WTC11 (cell line): Measurements from ENCODE around the gene TSC1. TPM values are rescaled to one million over a fixed set of nuclear protein-coding genes. Genes with fewer than 3 reads are reported as not detected.

Source experiments
- ATAC-seq: fragments of 200-7000 bp; cut with Tn5 transposase; 2 replicates; pipeline ENCODE4 v1.10.0; 2021; ENCODE audit warnings: mild to moderate bottlenecking, moderate library complexity
- CTCF ChIA-PET: fragments of 300-600 bp; sonication (Branson Sonifier 250); formaldehyde crosslinking; loops from one replicate; lab custom pipeline; 2021; ENCODE audit warnings: antibody characterized with exemption; lab: Charles Lee
- POLR2A ChIA-PET: fragments of 350-600 bp; sonication (Branson Sonifier 250); formaldehyde crosslinking; loops from one replicate; lab custom pipeline; 2021; ENCODE audit warnings: antibody characterized with exemption; lab: Charles Lee
- DNase-seq: peaks from one replicate; pipeline ENCODE4 v3.0.0; 2021; ENCODE audit warnings: low spot score
- H3K27ac Mint-ChIP-seq: 2 replicates; pipeline ENCODE4 v1.8.0; 2021; ENCODE audit warnings: mixed read lengths
- H3K27me3 Mint-ChIP-seq: 2 replicates; pipeline ENCODE4 v1.8.0; 2021; ENCODE audit warnings: low read depth, mild to moderate bottlenecking, moderate library complexity, mixed read lengths
- H3K36me3 Mint-ChIP-seq: 2 replicates; pipeline ENCODE4 v1.8.0; 2021; ENCODE audit warnings: mixed read lengths
- H3K4me1 Mint-ChIP-seq: 2 replicates; pipeline ENCODE4 v1.8.0; 2022; ENCODE audit warnings: mixed read lengths
- H3K4me3 Mint-ChIP-seq: 2 replicates; pipeline ENCODE4 v1.8.0; 2021; ENCODE audit warnings: mild to moderate bottlenecking, moderate library complexity, mixed read lengths
- H3K9me3 Mint-ChIP-seq: 2 replicates; pipeline ENCODE4 v1.8.0; 2021; ENCODE audit warnings: mixed read lengths
- CREB1 ChIP-seq: sonication (generic); formaldehyde crosslinking; IDR thresholded peaks from 2 replicates; pipeline ENCODE4 v1.8.0; 2023; ENCODE audit warnings: mild to moderate bottlenecking, missing genetic modification reagents
- ESRRA ChIP-seq: sonication (generic); formaldehyde crosslinking; IDR thresholded peaks from 2 replicates; pipeline ENCODE4 v1.8.1; 2022; ENCODE audit warnings: mild to moderate bottlenecking, missing genetic modification reagents, borderline replicate concordance
- ETV6 ChIP-seq: sonication (generic); formaldehyde crosslinking; IDR thresholded peaks from 2 replicates; pipeline ENCODE4 v1.8.1; 2022; ENCODE audit warnings: mild to moderate bottlenecking, missing genetic modification reagents
- FOXJ3 ChIP-seq: sonication (generic); formaldehyde crosslinking; IDR thresholded peaks from 2 replicates; pipeline ENCODE4 v1.9.0; 2021; ENCODE audit warnings: missing genetic modification reagents, mild to moderate bottlenecking, borderline replicate concordance
- NFATC4 ChIP-seq: fragments of 250-450 bp; sonication (Bioruptor Pico); IDR thresholded peaks from 2 replicates; pipeline ENCODE4 v1.9.0; 2021; ENCODE audit warnings: mild to moderate bottlenecking
- NR1H2 ChIP-seq: sonication (generic); formaldehyde crosslinking; IDR thresholded peaks from 2 replicates; pipeline ENCODE4 v1.9.0; 2021; ENCODE audit warnings: mild to moderate bottlenecking, moderate library complexity, missing genetic modification reagents
- NR2C2 ChIP-seq: sonication (generic); formaldehyde crosslinking; IDR thresholded peaks from 2 replicates; pipeline ENCODE4 v1.8.0; 2022; ENCODE audit warnings: mild to moderate bottlenecking, missing genetic modification reagents
- SMAD3 ChIP-seq: sonication (generic); formaldehyde crosslinking; IDR thresholded peaks from 2 replicates; pipeline ENCODE4 v1.8.0; 2022; ENCODE audit warnings: missing genetic modification reagents, mild to moderate bottlenecking, borderline replicate concordance
- ZNF263 ChIP-seq: sonication (generic); formaldehyde crosslinking; IDR thresholded peaks from 2 replicates; pipeline ENCODE4 v1.8.1; 2022; ENCODE audit warnings: low read depth, mild to moderate bottlenecking, moderate library complexity, missing genetic modification reagents
- ZNF671 ChIP-seq: fragments of 250-450 bp; sonication (Bioruptor Pico); IDR thresholded peaks from 2 replicates; pipeline ENCODE4 v1.8.0; 2021; ENCODE audit warnings: mild to moderate bottlenecking
- total RNA-seq: library from RNA; stranded (reverse); gene quantifications from 3 replicates; pipeline ENCODE4 v1.2.3, GENCODE V29; 2021
- TF ChIP-seq, protein P1 (sequence below): sonication (generic); formaldehyde crosslinking; IDR thresholded peaks from 2 replicates; pipeline ENCODE4 v1.8.0; 2022; ENCODE audit warnings: mild to moderate bottlenecking, missing genetic modification reagents
- TF ChIP-seq, protein P2 (sequence below): sonication (generic); formaldehyde crosslinking; IDR thresholded peaks from 2 replicates; pipeline ENCODE4 v1.8.1; 2022; ENCODE audit warnings: missing genetic modification reagents, borderline replicate concordance
- TF ChIP-seq, protein P3 (sequence below): sonication (generic); formaldehyde crosslinking; IDR thresholded peaks from 2 replicates; pipeline ENCODE4 v1.8.1; 2022; ENCODE audit warnings: mild to moderate bottlenecking, missing genetic modification reagents, moderate library complexity, borderline replicate concordance
- TF ChIP-seq, protein P4 (sequence below): sonication (generic); formaldehyde crosslinking; IDR thresholded peaks from 2 replicates; pipeline ENCODE4 v1.8.1; 2023; ENCODE audit warnings: mild to moderate bottlenecking, missing genetic modification reagents, moderate library complexity
- TF ChIP-seq, protein P5 (sequence below): fragments of 200-600 bp; IDR thresholded peaks from 2 replicates; pipeline ENCODE4 v1.8.0; 2022; ENCODE audit warnings: antibody characterized with exemption
- TF ChIP-seq, protein P6 (sequence below): fragments of 250-450 bp; sonication (Bioruptor Pico); IDR thresholded peaks from 2 replicates; pipeline ENCODE4 v2.1.2; 2022; ENCODE audit warnings: mild to moderate bottlenecking, moderate library complexity
- TF ChIP-seq, protein P7 (sequence below): sonication (generic); formaldehyde crosslinking; IDR thresholded peaks from 2 replicates; pipeline ENCODE4 v1.8.0; 2022; ENCODE audit warnings: missing genetic modification reagents

Gene TSC1
- total RNA-seq, 1 experiment from 2014 or later, result 52.9 TPM

DNA sequence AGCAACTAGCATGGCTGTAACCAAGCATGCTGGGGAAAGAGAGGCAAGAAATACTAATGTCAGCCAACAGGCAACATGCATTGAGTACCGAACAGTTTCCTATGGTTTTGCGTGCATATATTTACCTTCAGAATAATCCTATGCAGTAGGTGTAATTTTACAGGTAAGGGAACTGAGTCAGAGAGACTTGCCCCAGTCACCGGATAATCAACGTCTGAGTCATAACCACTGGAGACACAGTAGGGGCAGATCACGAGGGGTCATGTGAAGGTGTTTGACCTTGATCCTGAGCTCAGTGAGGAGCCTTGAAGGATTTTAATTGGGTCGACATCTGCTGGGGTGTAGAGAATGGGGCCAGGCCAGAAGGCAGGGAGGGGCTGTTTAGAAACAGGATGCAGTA lies 13.4 kb upstream of the TSC1 start:
- H3K4me1 Mint-ChIP-seq, result no peaks in the 10 kb centered on the region
- TF ChIP-seq NR1H2 (no peak), CREB1 (no peak)
- ChIA-PET POLR2A (no interaction called here), CTCF (no interaction called here)
- no peak for DNase-seq
- peaks cover 15% of the 10 kb centered on the region for H3K27me3 Mint-ChIP-seq
- no peak overlapping the region for H3K4me3 Mint-ChIP-seq
- ATAC-seq, result no peak
- H3K9me3 Mint-ChIP-seq, result peaks cover 10% of the 10 kb centered on the region
- H3K36me3 Mint-ChIP-seq, result no peaks in the 10 kb centered on the region
- no peak overlapping the region for H3K27ac Mint-ChIP-seq

DNA sequence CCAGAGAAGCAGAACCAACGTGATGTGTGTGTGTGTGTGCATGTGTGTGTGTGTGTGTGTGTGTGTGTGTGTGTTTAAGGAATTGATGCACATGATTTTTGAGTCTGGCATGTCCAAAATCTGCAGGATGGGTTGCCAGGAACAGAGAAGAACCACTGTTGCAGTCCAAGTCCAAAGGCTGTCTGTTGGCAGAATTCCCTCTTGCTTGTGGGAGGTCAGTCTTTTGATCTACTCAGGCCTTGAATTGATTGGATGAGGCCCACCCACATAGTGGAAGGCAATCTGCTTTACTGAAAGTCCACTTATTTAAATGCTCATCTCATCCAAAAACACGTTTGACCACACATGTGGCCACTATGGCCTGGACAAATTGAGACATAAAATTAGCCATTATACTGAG lies 11.4 kb upstream of the TSC1 start:
- Mint-ChIP-seq H3K4me3 (no peak overlapping the region), H3K27ac (no peak overlapping the region), H3K27me3 (peaks cover 11% of the 10 kb centered on the region), H3K4me1 (no peaks in the 10 kb centered on the region), H3K36me3 (no peaks in the 10 kb centered on the region), H3K9me3 (peaks cover 10% of the 10 kb centered on the region)
- ChIA-PET POLR2A (no interaction called here), CTCF (interaction anchor here (1.1 kb wide), 1 partner anchor 17 kb away, joined by 3 read pairs; no protein-coding TSS in a partner anchor)
- ATAC-seq, result no peak
- TF ChIP-seq, protein P1, sequence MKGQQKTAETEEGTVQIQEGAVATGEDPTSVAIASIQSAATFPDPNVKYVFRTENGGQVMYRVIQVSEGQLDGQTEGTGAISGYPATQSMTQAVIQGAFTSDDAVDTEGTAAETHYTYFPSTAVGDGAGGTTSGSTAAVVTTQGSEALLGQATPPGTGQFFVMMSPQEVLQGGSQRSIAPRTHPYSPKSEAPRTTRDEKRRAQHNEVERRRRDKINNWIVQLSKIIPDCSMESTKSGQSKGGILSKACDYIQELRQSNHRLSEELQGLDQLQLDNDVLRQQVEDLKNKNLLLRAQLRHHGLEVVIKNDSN (CRISPR knock-in tag), result no peak
- TF ChIP-seq, protein P2, sequence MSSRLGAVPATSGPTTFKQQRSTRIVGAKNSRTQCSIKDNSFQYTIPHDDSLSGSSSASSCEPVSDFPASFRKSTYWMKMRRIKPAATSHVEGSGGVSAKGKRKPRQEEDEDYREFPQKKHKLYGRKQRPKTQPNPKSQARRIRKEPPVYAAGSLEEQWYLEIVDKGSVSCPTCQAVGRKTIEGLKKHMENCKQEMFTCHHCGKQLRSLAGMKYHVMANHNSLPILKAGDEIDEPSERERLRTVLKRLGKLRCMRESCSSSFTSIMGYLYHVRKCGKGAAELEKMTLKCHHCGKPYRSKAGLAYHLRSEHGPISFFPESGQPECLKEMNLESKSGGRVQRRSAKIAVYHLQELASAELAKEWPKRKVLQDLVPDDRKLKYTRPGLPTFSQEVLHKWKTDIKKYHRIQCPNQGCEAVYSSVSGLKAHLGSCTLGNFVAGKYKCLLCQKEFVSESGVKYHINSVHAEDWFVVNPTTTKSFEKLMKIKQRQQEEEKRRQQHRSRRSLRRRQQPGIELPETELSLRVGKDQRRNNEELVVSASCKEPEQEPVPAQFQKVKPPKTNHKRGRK, result no peak
- no peak for TF ChIP-seq SMAD3 (CRISPR knock-in tag)
- TF ChIP-seq, protein P3, sequence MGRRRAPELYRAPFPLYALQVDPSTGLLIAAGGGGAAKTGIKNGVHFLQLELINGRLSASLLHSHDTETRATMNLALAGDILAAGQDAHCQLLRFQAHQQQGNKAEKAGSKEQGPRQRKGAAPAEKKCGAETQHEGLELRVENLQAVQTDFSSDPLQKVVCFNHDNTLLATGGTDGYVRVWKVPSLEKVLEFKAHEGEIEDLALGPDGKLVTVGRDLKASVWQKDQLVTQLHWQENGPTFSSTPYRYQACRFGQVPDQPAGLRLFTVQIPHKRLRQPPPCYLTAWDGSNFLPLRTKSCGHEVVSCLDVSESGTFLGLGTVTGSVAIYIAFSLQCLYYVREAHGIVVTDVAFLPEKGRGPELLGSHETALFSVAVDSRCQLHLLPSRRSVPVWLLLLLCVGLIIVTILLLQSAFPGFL (CRISPR knock-in tag), result no peak
- no peak for TF ChIP-seq FOXJ3 (CRISPR knock-in tag)
- TF ChIP-seq NFATC4 (CRISPR knock-in tag), result no peak
- no peak for TF ChIP-seq NR2C2
- TF ChIP-seq ETV6 (CRISPR knock-in tag), result no peak
- TF ChIP-seq, protein P4, sequence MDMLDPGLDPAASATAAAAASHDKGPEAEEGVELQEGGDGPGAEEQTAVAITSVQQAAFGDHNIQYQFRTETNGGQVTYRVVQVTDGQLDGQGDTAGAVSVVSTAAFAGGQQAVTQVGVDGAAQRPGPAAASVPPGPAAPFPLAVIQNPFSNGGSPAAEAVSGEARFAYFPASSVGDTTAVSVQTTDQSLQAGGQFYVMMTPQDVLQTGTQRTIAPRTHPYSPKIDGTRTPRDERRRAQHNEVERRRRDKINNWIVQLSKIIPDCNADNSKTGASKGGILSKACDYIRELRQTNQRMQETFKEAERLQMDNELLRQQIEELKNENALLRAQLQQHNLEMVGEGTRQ (CRISPR knock-in tag), result no peak
- TF ChIP-seq, protein P5, sequence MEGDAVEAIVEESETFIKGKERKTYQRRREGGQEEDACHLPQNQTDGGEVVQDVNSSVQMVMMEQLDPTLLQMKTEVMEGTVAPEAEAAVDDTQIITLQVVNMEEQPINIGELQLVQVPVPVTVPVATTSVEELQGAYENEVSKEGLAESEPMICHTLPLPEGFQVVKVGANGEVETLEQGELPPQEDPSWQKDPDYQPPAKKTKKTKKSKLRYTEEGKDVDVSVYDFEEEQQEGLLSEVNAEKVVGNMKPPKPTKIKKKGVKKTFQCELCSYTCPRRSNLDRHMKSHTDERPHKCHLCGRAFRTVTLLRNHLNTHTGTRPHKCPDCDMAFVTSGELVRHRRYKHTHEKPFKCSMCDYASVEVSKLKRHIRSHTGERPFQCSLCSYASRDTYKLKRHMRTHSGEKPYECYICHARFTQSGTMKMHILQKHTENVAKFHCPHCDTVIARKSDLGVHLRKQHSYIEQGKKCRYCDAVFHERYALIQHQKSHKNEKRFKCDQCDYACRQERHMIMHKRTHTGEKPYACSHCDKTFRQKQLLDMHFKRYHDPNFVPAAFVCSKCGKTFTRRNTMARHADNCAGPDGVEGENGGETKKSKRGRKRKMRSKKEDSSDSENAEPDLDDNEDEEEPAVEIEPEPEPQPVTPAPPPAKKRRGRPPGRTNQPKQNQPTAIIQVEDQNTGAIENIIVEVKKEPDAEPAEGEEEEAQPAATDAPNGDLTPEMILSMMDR, result no peak
- TF ChIP-seq ZNF671, result no peak
- TF ChIP-seq ZNF263 (CRISPR knock-in tag), result no peak
- no peak for TF ChIP-seq ESRRA (CRISPR knock-in tag)
- TF ChIP-seq, protein P6, sequence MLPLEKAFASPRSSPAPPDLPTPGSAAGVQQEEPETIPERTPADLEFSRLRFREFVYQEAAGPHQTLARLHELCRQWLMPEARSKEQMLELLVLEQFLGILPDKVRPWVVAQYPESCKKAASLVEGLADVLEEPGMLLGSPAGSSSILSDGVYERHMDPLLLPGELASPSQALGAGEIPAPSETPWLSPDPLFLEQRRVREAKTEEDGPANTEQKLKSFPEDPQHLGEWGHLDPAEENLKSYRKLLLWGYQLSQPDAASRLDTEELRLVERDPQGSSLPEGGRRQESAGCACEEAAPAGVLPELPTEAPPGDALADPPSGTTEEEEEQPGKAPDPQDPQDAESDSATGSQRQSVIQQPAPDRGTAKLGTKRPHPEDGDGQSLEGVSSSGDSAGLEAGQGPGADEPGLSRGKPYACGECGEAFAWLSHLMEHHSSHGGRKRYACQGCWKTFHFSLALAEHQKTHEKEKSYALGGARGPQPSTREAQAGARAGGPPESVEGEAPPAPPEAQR (CRISPR knock-in tag), result no peak
- TF ChIP-seq, protein P7, sequence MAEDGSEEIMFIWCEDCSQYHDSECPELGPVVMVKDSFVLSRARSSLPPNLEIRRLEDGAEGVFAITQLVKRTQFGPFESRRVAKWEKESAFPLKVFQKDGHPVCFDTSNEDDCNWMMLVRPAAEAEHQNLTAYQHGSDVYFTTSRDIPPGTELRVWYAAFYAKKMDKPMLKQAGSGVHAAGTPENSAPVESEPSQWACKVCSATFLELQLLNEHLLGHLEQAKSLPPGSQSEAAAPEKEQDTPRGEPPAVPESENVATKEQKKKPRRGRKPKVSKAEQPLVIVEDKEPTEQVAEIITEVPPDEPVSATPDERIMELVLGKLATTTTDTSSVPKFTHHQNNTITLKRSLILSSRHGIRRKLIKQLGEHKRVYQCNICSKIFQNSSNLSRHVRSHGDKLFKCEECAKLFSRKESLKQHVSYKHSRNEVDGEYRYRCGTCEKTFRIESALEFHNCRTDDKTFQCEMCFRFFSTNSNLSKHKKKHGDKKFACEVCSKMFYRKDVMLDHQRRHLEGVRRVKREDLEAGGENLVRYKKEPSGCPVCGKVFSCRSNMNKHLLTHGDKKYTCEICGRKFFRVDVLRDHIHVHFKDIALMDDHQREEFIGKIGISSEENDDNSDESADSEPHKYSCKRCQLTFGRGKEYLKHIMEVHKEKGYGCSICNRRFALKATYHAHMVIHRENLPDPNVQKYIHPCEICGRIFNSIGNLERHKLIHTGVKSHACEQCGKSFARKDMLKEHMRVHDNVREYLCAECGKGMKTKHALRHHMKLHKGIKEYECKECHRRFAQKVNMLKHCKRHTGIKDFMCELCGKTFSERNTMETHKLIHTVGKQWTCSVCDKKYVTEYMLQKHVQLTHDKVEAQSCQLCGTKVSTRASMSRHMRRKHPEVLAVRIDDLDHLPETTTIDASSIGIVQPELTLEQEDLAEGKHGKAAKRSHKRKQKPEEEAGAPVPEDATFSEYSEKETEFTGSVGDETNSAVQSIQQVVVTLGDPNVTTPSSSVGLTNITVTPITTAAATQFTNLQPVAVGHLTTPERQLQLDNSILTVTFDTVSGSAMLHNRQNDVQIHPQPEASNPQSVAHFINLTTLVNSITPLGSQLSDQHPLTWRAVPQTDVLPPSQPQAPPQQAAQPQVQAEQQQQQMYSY (CRISPR knock-in tag), result no peak
- no peak for DNase-seq
